ENCODE measurements around the gene DSCAML1.

DSCAML1 gene

GRCh38 chr11:117738246-117738957, 58.6 kb downstream of the DSCAML1 start:
- no peaks in the 10 kb centered on the region for H3K36me3 ChIP-seq
- H3K4me1 ChIP-seq = no peaks in the 10 kb centered on the region
- peaks cover 0 to 27% of the 10 kb centered on the region in 2 donors for H3K27me3 ChIP-seq
- no peak for DNase-seq
- peaks cover 0 to 9% (median 0%) of the 10 kb centered on the region in 3 donors for H3K9me3 ChIP-seq
- no peak overlapping the region for H3K27ac ChIP-seq
- no peak overlapping the region for H3K4me3 ChIP-seq
- intact Hi-C loops (cut with DNase I; ENCODE audit: low total_unique reads) = no loop called here
- TF ChIP-seq CTCF (IDR thresholded peaks at IDR 0.05) = no peak

GRCh38 chr11:117735350-117735977, 61.6 kb downstream of the DSCAML1 start:
- peaks cover 0 to 15% of the 10 kb centered on the region in 2 donors for H3K27me3 ChIP-seq
- H3K36me3 ChIP-seq = no peaks in the 10 kb centered on the region
- no peak for TF ChIP-seq CTCF (IDR thresholded peaks at IDR 0.05)
- no peak for DNase-seq
- no peaks in the 10 kb centered on the region for H3K9me3 ChIP-seq
- intact Hi-C loops (cut with DNase I; ENCODE audit: low total_unique reads) = no loop called here
- H3K4me3 ChIP-seq = no peak overlapping the region
- no peak overlapping the region for H3K27ac ChIP-seq
- no peaks in the 10 kb centered on the region for H3K4me1 ChIP-seq

- no peak overlapping the region for H3K27ac ChIP-seq
- H3K27me3 ChIP-seq = peaks cover 0 to 7% of the 10 kb centered on the region in 2 donors
- H3K4me1 ChIP-seq = no peaks in the 10 kb centered on the region
- no peak overlapping the region for H3K4me3 ChIP-seq
- intact Hi-C loops (cut with DNase I; ENCODE audit: low total_unique reads) = no loop called here
- TF ChIP-seq CTCF (IDR thresholded peaks at IDR 0.05) = no peak
- H3K9me3 ChIP-seq = no peaks in the 10 kb centered on the region
- no peaks in the 10 kb centered on the region for H3K36me3 ChIP-seq
- peak in 1 of 2 donors; percentile 10 for DNase-seq
These were observed 62.4 kb downstream of the DSCAML1 start for GRCh38 chr11:117734601-117735024.

- Histone ChIP-seq H3K27ac (no peak overlapping the region), H3K36me3 (no peaks in the 10 kb centered on the region), H3K9me3 (no peaks in the 10 kb centered on the region), H3K27me3 (peaks cover 0 to 7% of the 10 kb centered on the region in 2 donors), H3K4me1 (no peaks in the 10 kb centered on the region), H3K4me3 (no peak overlapping the region)
- intact Hi-C loops (cut with DNase I; ENCODE audit: low total_unique reads) = no loop called here
- DNase-seq = peak in 1 of 2 donors; percentile 9
- no peak for TF ChIP-seq CTCF (IDR thresholded peaks at IDR 0.05)
These were observed 63.7 kb downstream of the DSCAML1 start for GRCh38 chr11:117733316-117733715.

DNA sequence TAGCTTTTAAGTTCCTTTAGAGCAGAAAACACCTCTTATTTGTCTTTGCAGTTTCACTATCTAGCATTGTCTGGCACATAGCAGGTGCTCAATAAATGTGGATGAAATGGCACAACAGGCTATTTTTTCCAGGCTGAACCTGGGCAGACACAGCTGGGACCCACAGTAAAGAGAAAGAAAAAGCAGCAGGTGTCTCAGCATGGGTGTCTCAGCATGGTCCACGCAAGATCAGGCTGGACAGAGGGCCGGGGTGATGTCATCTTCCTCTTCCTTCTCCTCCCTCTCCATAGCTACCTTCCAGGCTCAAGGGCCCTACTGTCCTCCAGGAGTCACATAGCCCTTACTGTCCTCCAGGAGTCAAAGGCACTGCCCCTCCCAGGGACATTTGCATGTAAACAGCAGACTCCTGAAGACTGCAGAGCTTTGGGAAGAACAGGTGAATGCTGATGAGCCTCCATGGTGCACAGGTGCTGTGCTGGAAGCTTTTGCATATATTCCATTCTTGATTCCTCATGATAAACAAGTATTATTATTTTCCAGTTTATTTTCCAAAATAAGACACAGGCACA, 65.2 kb downstream of the DSCAML1 start:
- Histone ChIP-seq H3K4me1 (no peaks in the 10 kb centered on the region), H3K27me3 (peaks cover 0 to 7% of the 10 kb centered on the region in 2 donors), H3K9me3 (no peaks in the 10 kb centered on the region), H3K4me3 (no peak overlapping the region), H3K27ac (no peak overlapping the region), H3K36me3 (no peaks in the 10 kb centered on the region)
- intact Hi-C loops (cut with DNase I; ENCODE audit: low total_unique reads) = no loop called here
- DNase-seq = no peak
- no peak for TF ChIP-seq CTCF (IDR thresholded peaks at IDR 0.05)
